Stimulated activated CD4-positive, alpha-beta T cell treated with anti-CD3 and anti-CD28 coated beads, Interleukin-4, amount 100 ng/mL, for 48 hours (primary cell): ENCODE measurements around the gene DOCK4.

Experiments
- DNase-seq, 2 donors: peaks; one replicate each; pipeline ENCODE4 v3.0.0-alpha.2; 2020; ENCODE audit warnings: low read depth in 2 of 2

Gene DOCK4

DNA sequence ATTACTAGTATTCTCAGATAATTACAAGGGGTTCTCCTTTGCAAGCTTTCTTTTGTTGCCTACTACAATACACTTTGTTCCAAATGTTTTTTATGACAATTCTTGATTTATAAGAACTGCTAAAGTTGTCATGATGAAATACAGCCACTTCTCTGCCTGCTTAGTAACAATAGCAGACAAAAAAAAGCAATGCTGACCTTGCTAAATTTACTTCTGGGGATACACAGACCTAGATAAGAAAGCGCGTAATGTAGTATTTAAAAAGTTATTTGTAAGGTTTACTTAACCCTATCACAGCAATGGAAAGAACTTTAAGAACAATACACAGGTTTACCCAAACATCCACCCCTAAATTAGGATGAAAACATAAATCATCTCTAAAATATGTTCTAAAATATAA is 311.1 kb downstream of the DOCK4 start:
- no peak for DNase-seq

DNA sequence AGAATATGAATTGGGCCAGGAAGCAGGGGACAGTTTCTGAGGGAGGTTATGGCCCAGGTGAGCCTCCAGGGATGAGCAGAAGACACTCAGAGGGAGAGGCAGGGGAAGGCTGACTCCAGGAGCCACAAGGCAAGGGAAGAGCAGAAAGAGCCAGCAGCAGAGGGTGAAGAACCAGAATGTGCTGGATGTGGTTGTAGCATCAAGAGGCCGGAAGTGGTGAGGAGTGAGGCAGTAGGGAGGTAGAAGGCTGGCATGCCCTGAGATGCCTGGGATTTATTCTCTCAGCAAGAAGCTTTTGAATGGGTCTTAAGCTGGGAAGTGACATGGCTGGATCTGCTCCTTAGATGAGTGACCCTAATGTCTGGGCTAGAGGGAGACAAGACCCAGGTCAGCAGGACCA is 311.7 kb downstream of the DOCK4 start:
- DNase-seq = no peak

DNA sequence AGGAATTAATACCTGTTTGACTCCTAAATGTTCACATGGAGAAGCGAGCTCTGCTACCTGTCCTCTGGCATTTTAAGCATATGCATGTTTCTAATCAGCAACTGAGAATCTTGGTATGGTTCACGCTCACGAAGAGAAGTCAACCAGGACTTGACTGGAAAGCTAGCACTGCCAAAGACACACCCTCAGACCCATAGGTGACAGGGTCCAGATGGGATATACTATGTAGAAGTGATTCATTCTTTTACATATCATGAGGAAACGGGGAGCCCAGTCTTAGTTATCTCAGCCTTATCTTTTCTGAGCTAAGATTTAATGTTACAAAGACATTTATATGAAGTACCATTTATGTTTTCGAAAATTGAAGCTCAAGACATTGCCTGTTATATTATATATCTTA is 313.0 kb downstream of the DOCK4 start:
- DNase-seq = no peak

DNA sequence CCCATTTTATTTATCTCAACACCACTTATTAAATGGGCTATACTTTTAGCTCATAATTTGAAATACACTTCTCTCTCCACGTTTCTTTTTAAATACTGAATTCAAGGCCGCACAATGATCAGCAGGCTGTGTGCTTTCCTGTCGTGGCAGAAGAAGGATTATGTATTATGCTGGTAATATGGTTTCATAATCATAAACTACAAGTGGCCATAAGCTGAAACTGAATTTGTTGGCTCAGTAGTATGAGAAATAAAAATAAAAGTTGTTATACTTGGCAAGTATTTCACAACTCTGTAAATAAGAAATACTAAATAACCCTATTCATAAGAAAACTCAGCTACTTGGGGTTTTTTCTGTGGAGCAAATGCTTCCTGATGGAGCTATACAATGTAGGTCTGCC is 313.6 kb downstream of the DOCK4 start:
- no peak for DNase-seq

DNA sequence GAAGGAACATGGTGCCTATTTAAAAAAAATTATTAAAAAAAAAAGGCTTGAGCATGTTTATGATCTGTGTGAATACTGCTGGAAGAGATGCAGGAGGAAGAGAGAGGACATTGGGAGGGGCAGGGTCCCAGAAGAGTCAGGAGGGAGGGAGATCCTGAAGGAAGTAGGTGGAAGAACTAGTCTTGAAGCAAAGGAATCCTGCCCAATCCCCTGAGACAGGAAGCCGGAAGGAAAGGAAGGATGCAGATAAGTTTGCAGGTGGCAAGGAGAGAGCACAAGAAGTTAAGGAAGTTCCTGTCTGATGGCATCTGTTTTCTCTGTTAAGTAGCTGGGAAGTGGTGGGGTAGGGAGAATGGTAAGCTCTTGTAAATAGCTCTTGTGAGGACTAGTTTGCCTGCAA is 318.5 kb downstream of the DOCK4 start:
- DNase-seq = no peak

DNA sequence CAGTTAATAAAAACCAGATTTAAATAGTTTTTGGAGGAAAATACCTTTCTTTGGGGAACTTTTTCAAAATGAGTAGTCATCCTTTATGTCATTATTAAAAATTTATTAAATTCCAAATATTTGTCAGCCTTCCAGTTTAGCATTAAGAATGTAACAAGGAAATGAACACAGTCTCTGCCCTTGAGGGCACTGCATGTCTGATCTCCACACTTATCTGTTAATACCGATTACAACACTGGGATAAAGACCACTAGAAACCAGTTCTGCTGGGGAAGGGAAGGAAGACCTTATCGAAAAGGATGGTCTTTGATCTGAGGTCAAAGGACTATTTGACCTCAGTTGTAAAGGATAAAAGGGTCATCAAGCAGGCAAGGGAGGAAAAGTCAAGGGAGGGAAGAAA is 320.0 kb downstream of the DOCK4 start:
- DNase-seq = no peak

DNA sequence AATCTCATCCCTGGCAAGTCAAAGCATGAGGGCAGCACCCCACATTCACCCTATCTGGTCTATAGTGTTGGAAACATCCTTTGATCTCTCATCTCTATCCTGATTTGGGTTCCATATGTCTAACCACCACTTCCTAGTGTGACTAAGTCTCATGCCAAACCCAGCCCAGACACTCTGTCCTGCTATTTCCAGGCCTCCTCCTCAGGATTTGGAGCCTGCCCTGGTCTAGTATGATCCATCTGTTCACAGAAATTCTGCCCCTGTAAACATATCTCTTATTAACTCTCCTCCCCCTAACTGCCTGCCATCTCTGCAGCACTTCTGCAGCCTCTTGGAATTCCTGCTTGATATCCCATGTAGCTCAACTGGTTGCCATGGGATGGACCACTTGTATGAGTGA is 323.0 kb downstream of the DOCK4 start:
- no peak for DNase-seq

DNA sequence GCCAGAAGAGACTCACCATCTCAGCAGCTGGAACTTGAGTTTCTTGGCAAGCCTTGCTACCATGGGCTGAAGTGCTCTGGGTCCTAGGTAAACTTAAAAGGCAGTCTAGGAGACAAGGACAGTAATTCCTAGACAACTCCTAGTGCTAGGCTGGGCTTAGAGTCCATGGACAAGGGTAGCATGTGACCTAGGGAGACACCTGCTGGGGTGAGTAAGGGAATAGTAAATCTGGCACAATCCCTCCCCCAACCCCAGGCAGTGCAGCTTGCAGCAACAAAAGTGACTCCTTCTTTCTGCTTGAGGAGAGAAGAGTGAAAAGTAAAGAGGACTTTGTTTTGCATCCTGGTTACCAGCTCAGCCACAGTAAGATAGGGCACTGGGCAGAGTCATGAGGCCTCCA is 327.4 kb downstream of the DOCK4 start:
- no peak for DNase-seq

DNA sequence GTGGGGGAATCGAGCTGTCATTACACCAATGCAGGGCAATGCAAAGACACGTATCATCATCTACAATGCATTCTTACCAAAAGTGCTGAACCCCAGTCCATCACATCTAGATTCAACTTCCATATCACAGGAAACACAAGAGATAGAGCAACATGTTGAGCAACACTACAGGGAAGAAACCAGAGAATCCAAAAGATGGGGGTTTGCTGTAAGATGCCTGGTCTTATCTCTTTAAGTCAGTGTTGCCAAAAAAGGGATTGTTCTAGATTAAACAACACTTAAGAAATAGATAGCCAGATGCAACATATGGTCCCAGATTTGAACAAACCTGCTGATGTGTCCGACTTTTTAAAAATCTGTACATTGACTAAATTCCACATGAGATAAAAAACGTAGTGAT is 328.3 kb downstream of the DOCK4 start:
- DNase-seq = no peak

DNA sequence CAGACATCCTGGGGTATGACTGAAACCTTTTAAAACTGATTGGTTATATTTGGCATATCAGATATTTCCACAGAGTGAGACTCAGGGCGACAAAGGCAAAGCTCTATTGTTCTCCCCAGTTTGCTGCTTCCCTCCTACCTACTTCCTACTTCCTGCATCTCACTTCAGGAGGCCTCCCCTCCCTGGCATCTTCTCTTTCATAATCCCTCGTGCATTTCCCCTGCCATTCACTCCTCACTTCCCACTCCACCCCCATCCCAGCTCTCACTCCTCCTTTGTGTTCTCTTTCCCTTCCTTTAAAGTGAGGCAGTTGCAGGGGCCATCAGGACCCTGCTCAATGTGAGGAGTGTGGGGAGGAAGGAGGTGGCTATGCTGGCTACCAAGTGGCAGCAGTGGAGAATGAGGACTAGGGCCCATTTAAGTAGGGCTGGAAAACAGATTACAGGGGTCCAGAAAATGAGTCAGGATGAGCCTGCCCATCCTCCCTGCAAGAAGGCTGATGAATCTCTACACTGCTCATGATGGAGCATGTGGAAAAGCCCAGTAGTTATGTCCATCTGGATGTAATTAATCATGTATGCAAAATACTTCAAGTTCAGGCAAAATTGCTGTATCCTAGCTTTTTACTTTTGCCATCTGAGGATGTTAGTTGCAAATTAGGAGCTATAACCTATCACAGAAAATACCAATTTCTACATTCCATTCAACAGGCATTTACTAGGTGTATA is 332.1 kb downstream of the DOCK4 start:
- no peak for DNase-seq

DNA sequence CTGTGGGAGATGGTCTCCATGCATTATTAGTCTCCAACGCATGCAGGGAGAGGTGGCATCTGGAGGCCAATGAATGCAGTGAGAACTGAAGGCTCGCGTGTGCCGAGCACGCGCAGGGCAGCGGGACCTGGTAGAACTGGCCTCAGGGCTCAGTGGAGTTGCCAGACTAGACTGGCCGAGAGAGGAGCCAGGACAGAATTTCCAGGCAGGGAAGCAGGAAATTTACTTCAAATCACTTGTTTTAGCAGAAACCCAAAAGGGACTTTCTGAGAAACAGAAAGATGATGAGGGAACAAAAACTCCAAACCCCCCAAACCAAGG is 332.9 kb downstream of the DOCK4 start:
- DNase-seq = no peak

DNA sequence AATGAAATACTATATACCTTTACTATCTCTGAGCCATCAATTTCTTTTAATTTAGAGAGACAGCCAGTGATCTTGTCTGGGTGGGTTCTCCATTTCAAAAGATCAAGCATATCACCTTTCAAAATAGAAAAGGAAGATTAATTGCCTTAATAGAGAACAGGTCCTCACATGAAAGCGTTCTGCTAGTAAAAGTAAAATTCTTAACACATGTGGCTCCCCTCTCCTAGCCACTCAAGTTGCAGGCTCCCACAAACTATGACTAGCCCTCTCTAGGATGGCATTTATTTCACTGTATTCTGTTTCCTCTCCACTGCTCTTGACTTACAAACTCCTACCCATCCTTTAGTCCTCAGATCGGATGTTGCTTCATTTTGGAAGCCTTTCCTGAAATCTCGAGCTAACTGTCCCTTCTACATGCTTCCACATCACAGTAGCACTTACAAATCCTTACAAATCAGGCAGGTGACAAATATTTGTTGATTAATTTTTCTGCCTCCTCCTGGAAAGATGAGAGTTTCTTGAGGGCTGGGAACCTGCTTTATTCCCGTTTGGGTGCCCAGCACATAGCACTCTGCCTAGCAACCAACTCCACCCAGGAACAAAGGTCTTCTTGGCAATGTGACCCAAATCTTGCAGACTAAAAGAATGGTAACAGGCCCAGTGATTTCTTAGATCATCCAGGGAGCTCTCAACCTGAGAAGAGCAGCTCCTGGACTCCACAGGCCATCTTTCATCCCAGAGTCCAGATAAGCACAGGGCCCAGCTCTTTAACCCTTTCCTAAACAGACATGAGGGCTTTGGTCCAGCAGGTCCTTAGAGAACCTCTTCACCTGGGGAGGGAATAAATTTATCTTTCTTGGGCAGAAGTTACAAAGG is 333.5 kb downstream of the DOCK4 start:
- DNase-seq = no peak

DNA sequence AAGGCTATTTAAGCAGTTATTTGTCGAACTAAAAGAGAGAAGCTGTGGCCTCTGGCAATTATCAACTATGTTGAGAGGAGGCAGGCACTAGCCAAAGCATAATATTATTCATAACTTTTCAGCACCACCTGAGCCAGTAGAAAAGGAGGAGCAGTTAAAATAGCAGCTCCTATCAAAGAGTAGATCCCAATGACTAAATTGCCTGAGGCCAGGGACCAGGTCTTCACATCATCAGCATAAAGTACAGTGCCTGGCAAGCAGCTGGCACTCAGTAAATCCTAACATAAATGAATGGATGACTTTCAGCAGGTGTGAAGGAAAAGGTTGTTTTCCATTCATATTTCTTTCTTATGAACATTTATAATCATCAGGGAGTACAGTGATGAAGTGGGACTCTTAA is 334.9 kb downstream of the DOCK4 start:
- DNase-seq = no peak

DNA sequence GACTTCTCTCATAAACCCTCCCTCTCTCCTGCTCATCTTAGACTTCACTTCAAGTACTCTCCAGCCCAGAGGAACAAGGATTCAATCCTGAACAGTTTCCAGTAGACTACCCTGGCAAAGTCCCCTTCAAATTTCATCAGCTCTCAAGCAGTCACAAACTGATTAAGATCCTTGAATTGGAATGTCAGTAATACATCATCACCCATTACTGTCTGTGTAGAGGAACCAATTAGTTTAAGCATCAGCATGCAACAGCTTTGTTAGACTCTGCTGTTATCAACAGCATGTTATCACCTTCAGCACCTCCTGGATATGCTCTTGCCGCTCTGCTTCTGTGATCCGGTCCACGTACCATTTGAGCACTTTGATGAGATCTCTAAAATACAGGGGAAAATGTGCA is 336.9 kb downstream of the DOCK4 start:
- DNase-seq = no peak

DNA sequence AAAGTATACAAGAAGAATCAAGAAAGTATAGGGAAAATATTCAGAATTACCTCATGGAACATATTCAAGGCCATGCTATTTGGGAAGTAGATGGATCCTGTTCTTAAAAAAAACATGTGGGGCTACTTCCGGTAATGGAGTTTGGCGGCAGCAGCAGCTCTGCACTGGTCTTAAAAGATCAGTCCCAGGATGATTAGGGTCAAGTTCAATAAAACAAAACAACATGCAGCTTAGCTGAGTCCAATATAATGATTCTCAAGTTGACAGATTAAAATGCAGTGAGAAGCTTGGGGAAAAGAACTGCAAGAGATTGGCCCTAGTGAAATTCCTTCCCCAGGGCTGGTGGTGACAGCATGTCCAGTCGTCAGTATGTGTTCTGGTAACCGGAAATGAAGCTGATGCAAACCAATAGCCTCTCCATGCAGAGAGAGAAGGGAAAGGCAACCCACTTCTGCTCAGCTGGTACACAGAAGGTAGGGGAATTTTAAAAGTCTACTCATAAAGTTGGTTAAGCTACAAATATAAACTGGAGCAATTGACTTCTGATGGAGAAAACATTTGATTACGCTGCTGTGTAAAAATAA is 338.8 kb downstream of the DOCK4 start:
- DNase-seq = no peak

DNA sequence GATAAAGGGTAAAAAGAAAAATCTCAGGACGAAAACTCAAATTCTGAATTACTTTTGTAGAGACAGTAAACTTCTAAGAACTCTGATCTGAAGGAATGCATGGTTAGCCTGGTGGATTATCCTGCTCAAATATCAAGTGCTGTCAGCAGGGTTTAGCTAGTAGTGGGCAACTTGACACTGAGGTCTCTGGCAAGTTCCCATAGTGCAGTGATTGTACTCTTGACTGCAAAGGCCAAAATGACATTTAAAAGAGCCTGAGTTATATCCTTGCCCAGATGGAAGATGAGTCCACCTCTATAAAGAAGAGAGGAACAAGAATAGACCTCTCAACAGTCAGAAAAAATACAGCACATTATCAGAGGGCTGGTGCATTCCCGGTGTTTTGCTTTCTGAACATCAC is 339.4 kb downstream of the DOCK4 start:
- no peak for DNase-seq

DNA sequence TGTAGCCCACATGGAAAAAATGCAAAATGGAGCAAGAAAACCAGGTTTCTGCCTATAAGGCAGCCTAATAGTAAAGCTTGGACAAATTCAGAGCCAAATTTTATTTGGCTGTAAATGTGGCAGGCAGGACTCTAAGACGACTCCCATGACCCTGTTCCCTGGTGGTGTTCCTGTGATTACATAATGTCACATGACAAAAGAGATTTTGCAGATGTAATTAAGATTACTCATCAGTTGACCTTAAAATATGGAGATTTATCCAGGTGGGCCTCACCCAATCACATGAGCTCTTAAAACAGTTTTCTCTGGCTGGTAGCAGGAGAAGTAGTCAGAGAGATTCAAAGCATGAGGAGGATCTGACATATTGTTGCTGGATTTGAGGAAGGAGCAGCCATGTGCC is 340.8 kb downstream of the DOCK4 start:
- DNase-seq = no peak

DNA sequence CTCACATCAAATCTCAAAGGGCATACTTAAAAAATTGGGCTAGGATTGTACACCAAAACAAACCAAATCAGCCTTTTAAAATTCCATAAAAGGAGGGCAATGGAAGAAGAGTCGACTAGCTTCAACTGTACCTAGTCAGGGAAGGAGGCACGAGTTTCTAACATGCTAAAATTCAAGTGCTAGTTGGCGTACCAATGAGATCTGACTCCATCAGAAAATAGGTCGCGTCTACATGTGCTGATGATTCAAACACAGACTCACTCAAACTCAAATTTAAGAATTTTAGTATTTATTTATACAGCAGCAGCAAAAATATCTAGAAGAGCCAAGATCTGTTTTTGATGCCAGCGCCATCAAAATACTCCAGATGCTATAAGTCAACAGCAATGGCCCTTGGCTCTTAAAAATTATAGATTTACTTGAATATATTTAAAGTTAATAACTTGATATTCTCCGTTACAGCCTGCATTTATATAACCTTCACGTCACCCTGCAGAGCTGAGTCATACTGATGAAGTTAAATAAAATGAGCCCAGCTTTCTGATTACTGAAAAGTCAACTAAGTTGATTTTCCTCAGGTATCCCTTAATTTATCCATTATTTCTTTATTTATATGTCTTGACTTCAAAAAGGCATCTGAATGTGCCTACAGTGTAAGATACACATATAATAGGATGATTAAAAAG is 341.8 kb downstream of the DOCK4 start:
- no peak for DNase-seq

DNA sequence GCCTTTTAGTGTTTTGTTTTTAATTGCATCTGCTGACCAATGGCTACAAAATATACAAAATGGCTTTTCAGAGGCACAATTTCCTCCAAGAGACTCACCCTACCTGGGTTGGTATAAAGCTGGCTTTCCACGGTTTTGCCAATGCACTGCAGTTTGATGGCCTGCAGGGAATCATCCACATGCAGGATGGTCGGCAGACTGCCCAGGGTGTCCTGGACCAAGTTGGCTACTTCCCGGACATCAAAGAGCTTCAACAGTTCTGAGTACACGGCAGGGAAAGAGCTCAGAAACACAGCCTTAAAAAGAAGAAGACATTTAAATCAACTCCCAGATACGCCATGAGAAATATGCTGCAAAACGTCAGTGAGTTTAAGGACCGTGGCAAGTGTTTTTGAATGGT is 342.9 kb downstream of the DOCK4 start:
- no peak for DNase-seq

DNA sequence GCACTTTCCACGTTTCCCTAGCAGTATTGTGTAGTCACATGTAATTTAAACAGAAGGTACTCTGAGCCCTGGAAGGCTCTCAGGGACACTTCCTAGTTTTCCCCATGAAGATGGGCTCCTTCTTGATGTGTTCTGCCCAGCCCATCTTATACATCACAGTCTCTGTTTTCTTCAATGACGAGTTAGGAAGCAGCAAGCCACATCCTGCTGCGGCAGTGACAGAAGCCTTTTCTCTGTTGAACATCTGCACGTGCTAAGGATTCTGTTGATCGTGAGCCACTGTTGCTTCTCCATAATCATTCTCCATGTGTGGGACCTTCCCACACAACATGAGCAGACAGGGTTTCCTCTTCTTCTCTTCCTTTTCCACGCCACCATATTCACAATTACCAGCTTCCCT is 346.0 kb downstream of the DOCK4 start:
- no peak for DNase-seq

DNA sequence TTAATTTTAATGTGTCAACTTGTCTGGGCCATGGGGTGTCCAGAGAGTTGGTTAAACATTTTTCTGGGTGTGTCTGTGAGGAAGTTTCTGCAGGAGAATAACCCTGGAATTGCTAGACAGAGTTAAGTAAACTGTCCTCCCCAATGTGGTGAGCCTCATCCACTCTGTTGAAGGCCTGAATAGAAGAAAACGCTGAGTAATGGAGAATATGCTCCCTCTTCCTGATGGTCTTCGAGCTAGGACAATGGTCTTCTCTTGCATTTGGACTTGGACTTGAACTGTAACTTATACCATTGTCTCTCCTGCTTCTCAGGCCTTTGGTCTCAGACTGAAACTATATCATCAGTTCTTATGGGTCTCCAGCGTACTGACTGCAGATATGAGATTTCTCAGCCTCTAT is 347.9 kb downstream of the DOCK4 start:
- DNase-seq = no peak

DNA sequence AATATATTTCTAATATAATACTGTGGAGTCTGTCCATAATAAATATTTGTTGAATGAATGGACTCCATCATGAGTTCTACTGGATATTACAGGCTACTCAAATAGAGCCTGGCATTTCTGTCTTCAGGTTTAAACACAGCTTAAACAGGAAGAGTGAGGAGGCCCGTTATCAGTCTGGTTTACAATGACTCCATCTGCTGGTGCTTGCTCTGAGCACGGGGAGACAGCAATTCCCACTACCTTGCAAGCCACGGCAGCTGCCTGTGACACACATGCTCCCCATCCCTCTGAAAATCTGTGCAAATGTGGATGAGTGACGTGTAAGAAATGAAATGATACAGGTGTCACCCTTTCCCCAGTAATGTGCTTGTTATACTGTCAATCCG is 350.4 kb downstream of the DOCK4 start:
- no peak for DNase-seq
